T-cell (primary cell): ENCODE data around the gene ACACB. TPM values are rescaled to one million over a fixed set of nuclear protein-coding genes. Genes with fewer than 3 reads are reported as not detected.

Experiments used
- ATAC-seq, 4 experiments: fragments of 200-7000 bp in 3 of 4; fragments of 150-1000 bp in 1 of 4; cut with Tn5 transposase; replicated peaks in 1 of 4; 1 replicate in 3 of 4; 2 replicates in 1 of 4; pipeline ENCODE4 v1.10.0; 2021; ENCODE audit warnings: moderate library complexity in 3 of 4, mild to moderate bottlenecking in 2 of 4, moderate number of reproducible peaks in 1 of 4
- CTCF ChIA-PET, 2 donors: fragments of 300-600 bp; sonication (Branson Sonifier 250); formaldehyde crosslinking; loops; one replicate each; lab custom pipeline; 2022; ENCODE audit warnings: antibody characterized with exemption in 2 of 2; lab: Charles Lee
- POLR2A ChIA-PET, 2 donors: fragments of 300-600 bp; sonication (Branson Sonifier 250); formaldehyde crosslinking; loops; one replicate each; lab custom pipeline; 2022; ENCODE audit warnings: antibody characterized with exemption in 2 of 2; lab: Charles Lee
- DNase-seq, 35 experiments: peaks; one replicate each; pipeline versions ENCODE4 v3.0.0 to v3.0.0-alpha.2; 2013 to 2023
- H3K27ac ChIP-seq: one replicate; pipeline ENCODE4 v1.5.1; 2013; ENCODE audit warnings: low read length
- H3K27me3 ChIP-seq, 2 experiments: replicated peaks in 1 of 2; 1 replicate in 1 of 2; 2 replicates in 1 of 2; pipeline versions ENCODE4 v1.6.1 to v1.7.0; 2013; ENCODE audit warnings: low read length in 1 of 2, mixed read lengths in 1 of 2; ENCODE audit not compliant: control insufficient read depth in 2 of 2, insufficient read depth in 2 of 2; ENCODE audit errors: extremely low read depth in 1 of 2
- H3K36me3 ChIP-seq, 2 donors: 1 replicate in 1 of 2; 2 replicates in 1 of 2; pipeline versions ENCODE4 v1.6.1 to v1.7.0; 2013; ENCODE audit warnings: low read length in 1 of 2; ENCODE audit not compliant: control insufficient read depth in 2 of 2, insufficient read depth in 1 of 2; ENCODE audit errors: extremely low read depth in 1 of 2
- H3K4me1 ChIP-seq, 2 experiments: 1 replicate in 1 of 2; 2 replicates in 1 of 2; pipeline versions ENCODE4 v1.6.1 to v1.7.0; 2013; ENCODE audit warnings: low read length in 2 of 2, mixed read lengths in 1 of 2; ENCODE audit not compliant: insufficient read depth in 2 of 2, control insufficient read depth in 1 of 2; ENCODE audit errors: extremely low read depth in 1 of 2
- H3K4me3 ChIP-seq, 2 donors: 1 replicate in 1 of 2; 2 replicates in 1 of 2; pipeline versions ENCODE4 v1.5.1 to v1.7.0; 2013; ENCODE audit warnings: mild to moderate bottlenecking in 2 of 2, low read length in 1 of 2, moderate library complexity in 1 of 2; ENCODE audit not compliant: control insufficient read depth in 1 of 2; ENCODE audit errors: extremely low read depth in 1 of 2
- H3K9me3 ChIP-seq: 2 replicates; pipeline ENCODE4 v1.7.0; 2013
- H3K27ac Mint-ChIP-seq, 2 donors: one replicate each; pipeline ENCODE4 v1.8.0; 2020 to 2021; ENCODE audit warnings: mild to moderate bottlenecking in 2 of 2, mixed read lengths in 2 of 2
- H3K27me3 Mint-ChIP-seq, 2 donors: one replicate each; pipeline ENCODE4 v1.8.0; 2021 to 2022; ENCODE audit warnings: mixed read lengths in 2 of 2
- H3K36me3 Mint-ChIP-seq: one replicate; pipeline ENCODE4 v1.8.0; 2021; ENCODE audit warnings: mixed read lengths
- H3K4me1 Mint-ChIP-seq, 3 donors: one replicate each; pipeline ENCODE4 v1.8.0; 2020 to 2022; ENCODE audit warnings: mixed read lengths in 3 of 3, mild to moderate bottlenecking in 1 of 3
- H3K4me3 Mint-ChIP-seq, 3 donors: one replicate each; pipeline ENCODE4 v1.8.0; 2020 to 2022; ENCODE audit warnings: mild to moderate bottlenecking in 3 of 3, mixed read lengths in 3 of 3, moderate library complexity in 3 of 3
- H3K9me3 Mint-ChIP-seq, 3 donors: one replicate each; pipeline ENCODE4 v1.8.0; 2020 to 2022; ENCODE audit warnings: mixed read lengths in 3 of 3
- WGBS: methylation state at CpG from one replicate; pipeline ENCODE4 v1.1.5; 2013; ENCODE audit warnings: missing lambda C conversion rate; ENCODE audit not compliant: insufficient coverage; 5-methylcytosine and 5-hydroxymethylcytosine counted together
- total RNA-seq, 35 experiments: library from RNA in 6 of 35; stranded (reverse) in 6 of 35; fragments of 120-200 nt in 1 of 35; gene quantifications; one replicate each; pipeline versions ENCODE4 v1.2.1 to v1.2.4 and lab custom pipeline; 2013 to 2026

The ACACB gene
- total RNA-seq, 5 donors from 2014 or later (not counting 1 experiment from before 2014, with no cell fraction given), result 24.8 to 34.1 (median 32.1) TPM

GRCh38 chr12:109234012-109234411 is 117.6 kb downstream of the ACACB start:
- Histone ChIP-seq H3K27me3 (no peaks in the 10 kb centered on the region), H3K9me3 (no peaks in the 10 kb centered on the region), H3K27ac (no peak overlapping the region), H3K4me1 (no peaks in the 10 kb centered on the region), H3K4me3 (no peak overlapping the region), H3K36me3 (peaks cover 0 to 10% of the 10 kb centered on the region in 2 donors)
- CTCF ChIA-PET, result no interaction called here
- POLR2A ChIA-PET, result no interaction called here
- DNase-seq, result no peak
- H3K4me3 Mint-ChIP-seq, result no peak overlapping the region
- no peak for ATAC-seq
- no peaks in the 10 kb centered on the region for H3K27me3 Mint-ChIP-seq
- H3K9me3 Mint-ChIP-seq, result no peaks in the 10 kb centered on the region
- H3K27ac Mint-ChIP-seq, result no peak overlapping the region
- H3K4me1 Mint-ChIP-seq, result no peaks in the 10 kb centered on the region
- peaks cover 43% of the 10 kb centered on the region for H3K36me3 Mint-ChIP-seq
- WGBS, result 92% methylated on average over 10 of the region's 15 CpGs

GRCh38 chr12:109236257-109236656 is 119.9 kb downstream of the ACACB start:
- H3K36me3 Mint-ChIP-seq, result peaks cover 43% of the 10 kb centered on the region
- no peaks in the 10 kb centered on the region for H3K9me3 ChIP-seq
- H3K4me3 ChIP-seq, result no peak overlapping the region
- no peak overlapping the region for H3K27ac ChIP-seq
- H3K4me1 Mint-ChIP-seq, result no peaks in the 10 kb centered on the region
- H3K27me3 ChIP-seq, result no peaks in the 10 kb centered on the region
- H3K36me3 ChIP-seq, result peaks cover 0 to 14% of the 10 kb centered on the region in 2 donors
- no peak for ATAC-seq
- no peak overlapping the region for H3K4me3 Mint-ChIP-seq
- H3K27ac Mint-ChIP-seq, result no peak overlapping the region
- no peaks in the 10 kb centered on the region for H3K27me3 Mint-ChIP-seq
- 98% methylated on average over 3 of the region's 6 CpGs for WGBS
- no peaks in the 10 kb centered on the region for H3K4me1 ChIP-seq
- no peaks in the 10 kb centered on the region for H3K9me3 Mint-ChIP-seq
- ChIA-PET CTCF (no interaction called here), POLR2A (no interaction called here)
- no peak for DNase-seq

GRCh38 chr12:109239179-109239578 is 122.8 kb downstream of the ACACB start:
- Histone ChIP-seq H3K4me3 (no peak overlapping the region), H3K9me3 (no peaks in the 10 kb centered on the region), H3K36me3 (peaks cover 0 to 14% of the 10 kb centered on the region in 2 donors), H3K4me1 (no peaks in the 10 kb centered on the region), H3K27ac (no peak overlapping the region), H3K27me3 (no peaks in the 10 kb centered on the region)
- Mint-ChIP-seq H3K27ac (no peak overlapping the region), H3K36me3 (peaks cover 45% of the 10 kb centered on the region), H3K4me3 (no peak overlapping the region), H3K27me3 (no peaks in the 10 kb centered on the region), H3K4me1 (no peaks in the 10 kb centered on the region), H3K9me3 (no peaks in the 10 kb centered on the region)
- POLR2A ChIA-PET, result no interaction called here
- CTCF ChIA-PET, result no interaction called here
- 94% methylated on average over 2 of the region's 4 CpGs for WGBS
- ATAC-seq (no peak), DNase-seq (no peak)

DNA sequence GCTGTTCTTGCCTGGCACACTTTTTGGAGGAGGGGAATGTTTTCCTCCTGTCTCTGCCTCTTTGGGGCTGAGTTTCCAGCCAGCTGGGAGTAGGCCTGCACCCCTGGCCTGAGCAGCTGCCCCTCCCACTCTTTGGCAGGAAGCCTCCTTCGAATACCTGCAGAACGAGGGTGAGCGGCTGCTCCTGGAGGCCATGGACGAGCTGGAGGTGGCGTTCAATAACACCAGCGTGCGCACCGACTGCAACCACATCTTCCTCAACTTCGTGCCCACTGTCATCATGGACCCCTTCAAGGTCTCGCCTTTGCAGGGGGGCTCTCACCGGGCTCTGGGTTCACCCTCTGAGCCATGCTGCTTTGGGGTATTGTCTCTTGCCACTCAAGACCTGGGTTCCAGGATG is 123.3 kb downstream of the ACACB start:
- ChIA-PET CTCF (no interaction called here), POLR2A (no interaction called here)
- no peaks in the 10 kb centered on the region for H3K27me3 ChIP-seq
- ATAC-seq, result no peak
- no peaks in the 10 kb centered on the region for H3K27me3 Mint-ChIP-seq
- H3K9me3 Mint-ChIP-seq, result no peaks in the 10 kb centered on the region
- no peak overlapping the region for H3K4me3 ChIP-seq
- WGBS, result 93% methylated on average over 11 of the region's 11 CpGs
- H3K27ac Mint-ChIP-seq, result no peak overlapping the region
- H3K9me3 ChIP-seq, result no peaks in the 10 kb centered on the region
- peaks cover 45% of the 10 kb centered on the region for H3K36me3 Mint-ChIP-seq
- H3K27ac ChIP-seq, result no peak overlapping the region
- H3K4me1 Mint-ChIP-seq, result no peaks in the 10 kb centered on the region
- no peaks in the 10 kb centered on the region for H3K4me1 ChIP-seq
- DNase-seq, result no peak
- no peak overlapping the region for H3K4me3 Mint-ChIP-seq
- H3K36me3 ChIP-seq, result peaks cover 0 to 14% of the 10 kb centered on the region in 2 donors

DNA sequence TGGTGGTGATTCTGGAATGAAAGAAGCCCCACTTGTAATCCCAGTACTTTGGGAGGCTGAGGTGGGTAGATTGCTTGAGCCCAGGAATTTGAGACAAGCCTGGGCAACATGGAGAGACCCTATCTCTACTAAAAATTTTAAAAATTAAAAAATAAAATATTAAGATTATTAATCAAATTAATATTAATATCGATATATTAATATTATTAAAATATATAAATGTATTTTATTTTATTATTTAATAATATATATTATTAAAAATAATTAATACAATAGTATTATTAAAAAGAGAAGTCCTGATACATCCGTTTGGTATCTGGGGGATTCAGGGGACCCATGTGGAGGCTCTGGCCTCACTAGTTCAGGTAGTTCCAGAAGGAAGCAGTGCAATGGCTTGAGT is 124.0 kb downstream of the ACACB start:
- no CpG with 5 or more reads among the region's 2 CpGs for WGBS
- H3K4me3 ChIP-seq, result no peak overlapping the region
- no peaks in the 10 kb centered on the region for H3K27me3 Mint-ChIP-seq
- H3K4me3 Mint-ChIP-seq, result no peak overlapping the region
- H3K27ac ChIP-seq, result no peak overlapping the region
- no peaks in the 10 kb centered on the region for H3K9me3 Mint-ChIP-seq
- POLR2A ChIA-PET, result no interaction called here
- no peak overlapping the region for H3K27ac Mint-ChIP-seq
- H3K36me3 ChIP-seq, result peaks cover 0 to 14% of the 10 kb centered on the region in 2 donors
- no peak for ATAC-seq
- CTCF ChIA-PET, result no interaction called here
- no peaks in the 10 kb centered on the region for H3K27me3 ChIP-seq
- no peaks in the 10 kb centered on the region for H3K4me1 Mint-ChIP-seq
- no peak for DNase-seq
- no peaks in the 10 kb centered on the region for H3K9me3 ChIP-seq
- peaks cover 39% of the 10 kb centered on the region for H3K36me3 Mint-ChIP-seq
- no peaks in the 10 kb centered on the region for H3K4me1 ChIP-seq

GRCh38 chr12:109241936-109242335 is 125.5 kb downstream of the ACACB start:
- Mint-ChIP-seq H3K27ac (no peak overlapping the region), H3K4me1 (no peaks in the 10 kb centered on the region)

DNA sequence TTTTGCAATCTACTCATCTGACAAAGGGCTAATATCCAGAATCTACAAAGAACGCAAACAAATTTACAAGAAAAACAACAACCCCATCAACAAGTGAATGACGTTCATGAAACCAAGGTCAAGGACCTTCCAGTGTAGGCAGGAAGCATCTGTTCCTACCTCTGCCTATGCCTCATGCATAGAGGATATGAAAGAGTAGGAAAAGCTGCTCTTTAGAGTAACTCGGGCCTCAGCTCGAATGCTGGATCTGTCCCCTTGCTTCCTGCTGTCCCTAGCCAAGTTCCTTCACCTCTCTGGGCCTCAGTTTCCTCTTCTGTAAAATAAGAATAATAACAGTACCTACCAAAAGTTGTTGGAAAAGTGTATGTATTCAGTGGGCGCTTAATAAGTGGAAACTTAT is 127.7 kb downstream of the ACACB start:
- Mint-ChIP-seq H3K27me3 (no peaks in the 10 kb centered on the region), H3K36me3 (peaks cover 50% of the 10 kb centered on the region), H3K27ac (no peak overlapping the region), H3K9me3 (no peaks in the 10 kb centered on the region), H3K4me3 (no peak overlapping the region), H3K4me1 (no peaks in the 10 kb centered on the region)
- H3K4me1 ChIP-seq, result no peaks in the 10 kb centered on the region
- DNase-seq, result no peak
- no peak for ATAC-seq
- no peak overlapping the region for H3K4me3 ChIP-seq
- ChIA-PET CTCF (interaction anchor here in 1 of 2 donors (0.5 kb wide), 1 partner anchor 486 kb away, joined by 3 read pairs; no protein-coding TSS in a partner anchor), POLR2A (no interaction called here)
- H3K27me3 ChIP-seq, result no peaks in the 10 kb centered on the region
- H3K36me3 ChIP-seq, result peaks cover 0 to 16% of the 10 kb centered on the region in 2 donors
- H3K9me3 ChIP-seq, result no peaks in the 10 kb centered on the region
- no peak overlapping the region for H3K27ac ChIP-seq
- WGBS, result no CpG with 5 or more reads among the region's 5 CpGs

More at GRCh38 chr12:109241936-109242335, 125.5 kb downstream of the ACACB start:
- ChIA-PET POLR2A (no interaction called here), CTCF (no interaction called here)
- H3K36me3 Mint-ChIP-seq, result peaks cover 47% of the 10 kb centered on the region
- H3K9me3 Mint-ChIP-seq, result no peaks in the 10 kb centered on the region
- H3K4me3 Mint-ChIP-seq, result no peak overlapping the region
- Histone ChIP-seq H3K27ac (no peak overlapping the region), H3K4me3 (no peak overlapping the region), H3K36me3 (peaks cover 0 to 21% of the 10 kb centered on the region in 2 donors), H3K27me3 (no peaks in the 10 kb centered on the region), H3K4me1 (no peaks in the 10 kb centered on the region), H3K9me3 (no peaks in the 10 kb centered on the region)
- DNase-seq, result no peak
- no peaks in the 10 kb centered on the region for H3K27me3 Mint-ChIP-seq
- no peak for ATAC-seq
- no CpG with 5 or more reads among the region's 5 CpGs for WGBS
